GM18909 (cell line): Measurements from ENCODE around the gene KCTD15.

ENCODE experiments used
- ATAC-seq: cut with Tn5 transposase; IDR thresholded peaks from one replicate; pipeline ENCODE4 v1.9.1; 2021; ENCODE audit warnings: mild to moderate bottlenecking; ENCODE audit not compliant: unreplicated experiment, poor library complexity

Gene KCTD15, protein sequence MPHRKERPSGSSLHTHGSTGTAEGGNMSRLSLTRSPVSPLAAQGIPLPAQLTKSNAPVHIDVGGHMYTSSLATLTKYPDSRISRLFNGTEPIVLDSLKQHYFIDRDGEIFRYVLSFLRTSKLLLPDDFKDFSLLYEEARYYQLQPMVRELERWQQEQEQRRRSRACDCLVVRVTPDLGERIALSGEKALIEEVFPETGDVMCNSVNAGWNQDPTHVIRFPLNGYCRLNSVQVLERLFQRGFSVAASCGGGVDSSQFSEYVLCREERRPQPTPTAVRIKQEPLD

DNA sequence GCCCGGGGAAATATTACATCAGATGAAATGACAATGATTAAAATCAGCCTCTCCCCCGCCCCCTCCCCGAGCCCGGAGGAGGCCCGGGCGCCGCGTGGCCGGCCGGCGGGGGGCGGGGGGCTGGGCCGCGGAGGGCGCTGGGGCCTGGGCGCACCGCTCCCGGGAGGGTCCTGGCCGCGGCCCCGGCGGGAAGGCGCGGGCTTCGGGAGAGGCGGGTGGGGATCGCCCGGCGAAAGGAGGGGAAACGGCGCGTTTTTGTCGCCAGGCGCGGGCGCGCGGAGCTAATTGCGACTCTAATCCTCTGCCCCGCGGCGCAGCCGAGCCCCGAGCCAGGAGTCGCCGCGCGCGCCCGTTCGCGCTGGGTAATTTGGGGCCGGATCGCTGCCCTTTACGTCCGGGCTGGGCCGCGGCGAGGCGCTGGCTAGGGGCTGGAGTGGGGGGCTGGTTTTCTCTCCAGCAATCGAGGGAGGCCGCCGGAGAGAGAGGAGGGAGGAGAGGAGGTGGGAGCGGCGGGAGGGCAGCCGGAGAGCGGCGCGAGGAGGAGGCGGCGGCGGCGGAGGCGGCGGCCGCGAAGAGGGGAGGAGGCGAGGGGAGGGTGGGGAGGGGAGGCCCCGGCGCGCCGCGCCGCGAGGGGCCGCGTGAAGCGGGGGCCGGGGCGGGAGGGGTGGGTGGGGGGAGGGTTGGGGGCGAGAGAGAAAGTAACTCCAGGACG, at the start of gene KCTD15:
TSS of gene KCTD15 (plus strand) at position 707 of the 712 bp plus-strand sequence. CDS start 3,585 bp downstream, outside the sequence.
- ATAC-seq = no peak

DNA sequence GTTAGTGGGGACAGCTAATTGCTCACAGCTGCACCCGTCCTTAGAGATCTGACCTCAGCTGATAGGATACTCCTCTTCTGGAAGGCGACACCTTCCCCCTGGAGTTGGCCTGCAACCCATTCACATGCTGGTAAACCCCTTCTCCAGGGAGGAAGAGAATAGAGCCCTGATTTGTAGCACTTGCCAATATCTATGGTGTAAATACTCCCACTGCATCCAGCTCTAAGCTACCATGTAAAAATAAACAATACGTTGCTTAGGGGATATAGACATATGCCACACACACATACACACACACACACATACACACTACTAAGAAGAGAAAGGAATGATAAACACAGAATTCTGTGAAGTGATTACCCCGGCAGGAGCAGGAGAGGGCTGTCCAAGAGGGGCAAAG, 49.4 kb upstream of the KCTD15 start:
- ATAC-seq = no peak

DNA sequence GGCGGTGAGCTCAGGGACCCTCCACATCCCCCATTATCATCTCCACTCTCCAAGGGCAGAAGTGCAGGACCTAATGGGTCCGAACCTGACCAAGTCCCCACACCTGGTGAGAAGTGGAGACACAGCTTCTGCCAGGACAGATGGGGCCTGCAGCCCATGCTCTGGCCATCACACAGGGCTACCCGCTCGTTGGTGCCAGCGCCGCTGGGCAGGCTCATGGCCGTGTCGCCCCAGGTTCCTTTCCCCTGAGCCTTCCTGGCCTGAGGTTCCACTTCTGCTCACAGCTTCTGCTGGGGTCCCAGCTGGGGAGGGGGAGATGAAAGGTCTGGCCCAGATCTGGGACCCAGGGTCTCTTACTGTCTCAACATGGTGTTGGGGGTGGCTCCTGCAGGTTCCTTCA, 48.4 kb upstream of the KCTD15 start:
- ATAC-seq = no peak

- ATAC-seq = no peak
These were observed 47.7 kb upstream of the KCTD15 start for GRCh38 chr19:33749016-33749415.

- ATAC-seq = no peak
These were observed 47.0 kb upstream of the KCTD15 start for GRCh38 chr19:33749619-33750175.

- ATAC-seq = no peak
These were observed 45.9 kb upstream of the KCTD15 start for GRCh38 chr19:33750587-33751435.

DNA sequence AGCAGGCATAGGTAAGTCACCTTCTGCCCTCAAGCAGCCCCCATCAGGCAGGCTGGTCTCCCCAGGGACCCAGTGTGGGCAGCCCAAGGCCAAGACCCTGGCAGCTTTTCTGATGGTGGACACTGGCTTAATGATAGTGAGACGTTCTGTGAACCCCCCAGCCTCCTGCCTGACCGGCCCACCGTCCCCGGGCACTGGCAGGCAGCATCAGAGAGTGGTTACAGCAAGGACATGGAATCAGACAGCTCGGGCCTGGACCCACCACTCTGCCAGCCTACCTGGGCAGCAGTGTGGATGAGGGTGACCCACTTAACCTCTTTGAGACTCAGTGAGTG, 45.3 kb upstream of the KCTD15 start:
- no peak for ATAC-seq

- no peak for ATAC-seq
These were observed 44.5 kb upstream of the KCTD15 start for GRCh38 chr19:33752018-33752800.

- ATAC-seq = no peak
These were observed 43.7 kb upstream of the KCTD15 start for GRCh38 chr19:33752945-33753344.

GRCh38 chr19:33754361-33754760, 42.3 kb upstream of the KCTD15 start:
- ATAC-seq = no peak

DNA sequence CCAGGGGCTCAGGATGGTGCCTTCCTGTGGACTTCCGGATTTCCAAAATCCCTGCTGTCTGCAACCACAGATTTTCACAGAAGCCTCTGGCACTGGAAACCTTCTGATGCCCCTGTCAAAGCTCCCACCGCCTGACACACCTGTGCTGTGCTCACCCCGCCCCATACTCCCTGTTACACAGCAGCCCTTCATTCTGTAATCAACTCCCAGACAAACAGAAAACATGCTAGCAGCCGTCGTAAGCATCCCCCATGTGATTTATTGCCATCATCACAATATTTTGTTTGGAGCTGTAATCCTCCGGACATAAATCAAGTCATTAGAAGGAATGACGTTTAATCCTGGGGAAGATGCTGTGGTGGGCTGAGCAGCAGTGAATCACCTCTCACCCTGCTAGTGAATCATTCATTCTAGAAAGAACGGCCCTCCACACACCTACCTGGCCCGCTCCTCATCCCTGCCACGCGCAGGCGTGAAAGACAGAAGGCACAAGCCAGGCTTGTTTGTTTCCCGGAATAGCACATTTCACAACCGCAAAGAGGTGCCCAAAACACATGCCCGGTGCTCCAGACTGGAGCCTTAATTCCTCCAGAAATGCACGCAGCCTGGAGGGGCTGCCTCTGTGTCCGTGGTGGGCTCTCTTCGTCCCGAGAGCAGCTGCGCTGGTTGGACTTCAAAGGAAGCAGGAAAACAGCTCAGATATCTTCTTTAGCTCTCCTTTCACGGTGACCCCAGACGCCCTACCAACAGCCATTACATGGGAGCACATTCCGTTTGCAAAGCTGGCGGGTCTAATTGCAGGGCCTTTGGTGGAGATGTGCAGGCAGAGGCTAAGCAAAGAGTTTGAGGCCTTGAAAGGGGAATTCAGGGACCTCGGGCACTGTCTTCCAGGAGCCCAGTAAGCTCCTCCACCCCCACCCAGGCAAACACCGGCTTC, 41.3 kb upstream of the KCTD15 start:
- no peak for ATAC-seq

DNA sequence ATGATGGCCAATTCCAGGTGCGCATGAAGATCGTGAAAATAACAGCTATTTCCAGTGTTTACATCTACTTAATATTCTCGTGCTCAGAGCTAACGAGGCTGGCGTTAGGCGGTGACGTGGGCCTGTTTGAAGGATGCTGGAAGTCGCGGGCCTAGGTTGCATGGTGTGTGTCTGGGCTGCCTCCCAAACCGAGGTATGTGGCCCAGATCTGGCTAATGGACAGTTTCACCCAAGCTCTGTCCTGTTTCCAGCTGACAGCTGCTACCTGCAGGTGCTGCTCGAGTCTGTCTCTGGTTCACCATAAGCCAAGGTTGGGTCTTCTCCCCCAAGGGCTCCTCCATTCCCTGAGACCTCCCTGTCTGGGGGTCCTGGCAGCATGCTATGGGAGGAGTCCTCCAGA, 40.5 kb upstream of the KCTD15 start:
- no peak for ATAC-seq

- no peak for ATAC-seq
These were observed 38.1 kb upstream of the KCTD15 start for GRCh38 chr19:33758541-33759013.

DNA sequence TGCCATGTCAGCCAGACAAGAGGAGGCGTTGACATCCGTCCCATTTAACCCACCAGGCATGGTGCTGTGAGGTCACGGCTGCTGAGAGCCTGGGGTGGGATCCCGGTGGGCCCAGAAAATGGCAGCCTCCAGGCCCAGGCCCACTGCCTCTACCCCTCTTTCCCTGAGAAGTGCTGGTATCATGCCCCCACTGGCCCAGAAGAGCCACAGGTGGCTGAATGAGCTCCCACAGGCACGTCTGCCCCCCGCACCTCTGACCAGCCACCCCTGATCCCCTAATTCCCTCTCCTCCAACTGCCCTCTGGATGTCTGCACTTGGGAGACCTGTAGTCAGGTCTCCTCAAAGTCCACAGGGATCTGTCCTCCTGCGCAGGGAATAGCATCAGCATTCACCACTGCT, 37.3 kb upstream of the KCTD15 start:
- no peak for ATAC-seq

- ATAC-seq = no peak
These were observed 32.9 kb upstream of the KCTD15 start for GRCh38 chr19:33763633-33764371.

DNA sequence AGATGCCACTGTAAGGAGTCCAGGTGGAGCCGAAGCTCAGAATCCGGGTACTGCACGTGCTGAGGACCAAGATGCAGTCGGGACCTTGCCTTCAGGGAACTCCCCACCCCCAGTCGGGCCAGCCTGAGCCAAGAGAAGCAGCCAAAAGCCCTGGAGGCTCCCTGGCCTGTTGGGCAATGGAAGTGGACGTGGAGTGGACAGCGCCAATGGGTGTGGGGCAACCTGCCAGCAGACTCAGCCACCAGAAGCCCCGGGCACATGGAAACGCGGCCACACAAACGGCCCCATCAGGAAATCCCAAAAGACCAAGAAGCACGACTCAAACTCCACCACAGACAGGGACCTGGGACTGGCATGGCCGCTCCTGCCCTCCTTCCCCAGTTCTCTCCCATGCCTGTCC, 30.0 kb upstream of the KCTD15 start:
- ATAC-seq = no peak

- no peak for ATAC-seq
These were observed 28.7 kb upstream of the KCTD15 start for GRCh38 chr19:33767898-33768413.

GRCh38 chr19:33769208-33769607, 27.5 kb upstream of the KCTD15 start:
- ATAC-seq = no peak
